Ramos (cell line): ENCODE results near the gene MIF.

Source experiments
- in situ Hi-C: fragments of 300-500 bp; cut with MboI; formaldehyde crosslinking; loops from one replicate; pipeline ENCODE4 v1.14.3; 2022; ENCODE audit warnings: low sequenced_read_pairs; ENCODE audit not compliant: unreplicated experiment

The MIF gene

DNA sequence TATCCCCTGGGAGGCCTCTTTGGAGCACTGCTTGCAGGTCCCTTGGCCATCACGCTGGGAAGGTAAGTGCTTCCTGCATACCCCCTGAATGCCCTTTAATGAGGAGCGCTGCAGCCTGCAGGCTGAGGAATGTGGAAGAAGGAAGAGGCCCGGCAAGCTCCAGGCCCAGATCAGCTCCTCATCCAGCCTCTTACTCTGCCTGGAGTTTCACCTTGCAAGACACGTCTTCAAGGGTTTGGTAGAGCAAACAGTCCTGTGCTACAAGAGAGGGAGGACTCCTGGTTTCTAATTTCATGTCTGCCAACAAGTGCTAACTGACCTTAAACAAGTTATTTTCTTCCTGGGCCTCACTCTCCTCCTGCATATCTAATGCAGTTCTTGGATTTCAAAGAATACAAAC, 25.6 kb upstream of the MIF start:
- in situ Hi-C loops, result no loop called here

DNA sequence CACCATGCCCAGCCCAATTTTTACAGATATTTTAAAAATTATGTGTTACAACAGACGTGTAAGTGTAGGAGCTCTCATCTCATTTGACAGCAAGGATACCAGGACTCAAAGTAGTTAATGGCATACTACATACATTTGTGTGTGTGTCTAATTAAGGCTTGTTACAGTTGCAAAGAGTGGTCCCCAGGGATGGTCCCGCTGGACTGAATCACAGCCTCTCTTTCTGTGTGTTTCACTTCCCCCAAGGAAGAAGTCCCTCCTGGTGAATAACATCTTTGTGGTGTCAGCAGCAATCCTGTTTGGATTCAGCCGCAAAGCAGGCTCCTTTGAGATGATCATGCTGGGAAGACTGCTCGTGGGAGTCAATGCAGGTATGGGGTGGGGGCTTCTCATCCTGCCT, 19.3 kb upstream of the MIF start:
- in situ Hi-C loops, result no loop called here

DNA sequence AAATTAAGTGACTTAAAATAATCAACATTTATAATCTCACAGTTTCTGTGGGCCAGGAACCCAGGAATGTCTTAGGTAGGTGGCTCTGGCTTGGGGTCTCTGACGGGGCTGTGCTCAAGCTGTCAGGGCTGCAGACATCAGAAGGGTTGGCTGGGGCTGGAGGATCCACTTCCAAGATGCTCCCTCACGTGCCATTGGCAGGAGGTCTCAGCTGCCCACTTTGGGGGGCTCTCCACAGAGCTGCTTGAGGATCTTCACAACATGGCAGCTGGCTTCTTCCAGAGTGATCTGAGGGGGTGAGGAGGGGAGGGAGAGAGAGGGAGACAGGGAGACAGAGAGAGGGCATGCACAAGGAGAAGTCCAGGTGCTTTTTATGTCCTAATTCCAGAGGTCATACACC, 18.4 kb upstream of the MIF start:
- in situ Hi-C loops, result no loop called here

DNA sequence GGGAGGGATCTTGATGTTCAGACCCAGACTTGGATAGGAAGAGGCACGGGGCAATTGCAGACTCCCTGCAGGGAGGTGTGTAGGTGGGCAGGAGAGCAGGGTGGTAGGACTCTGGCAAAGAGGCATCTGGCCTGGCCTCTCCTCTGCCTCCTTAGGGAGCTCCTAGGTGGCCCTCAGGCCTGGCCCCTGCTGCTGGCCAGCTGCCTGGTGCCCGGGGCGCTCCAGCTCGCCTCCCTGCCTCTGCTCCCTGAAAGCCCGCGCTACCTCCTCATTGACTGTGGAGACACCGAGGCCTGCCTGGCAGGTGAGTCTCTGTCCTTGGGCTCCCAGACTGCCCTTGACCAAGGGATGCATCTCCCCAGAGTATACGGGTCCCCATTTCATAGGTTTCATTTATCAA, 16.6 kb upstream of the MIF start:
- in situ Hi-C loops, result no loop called here

DNA sequence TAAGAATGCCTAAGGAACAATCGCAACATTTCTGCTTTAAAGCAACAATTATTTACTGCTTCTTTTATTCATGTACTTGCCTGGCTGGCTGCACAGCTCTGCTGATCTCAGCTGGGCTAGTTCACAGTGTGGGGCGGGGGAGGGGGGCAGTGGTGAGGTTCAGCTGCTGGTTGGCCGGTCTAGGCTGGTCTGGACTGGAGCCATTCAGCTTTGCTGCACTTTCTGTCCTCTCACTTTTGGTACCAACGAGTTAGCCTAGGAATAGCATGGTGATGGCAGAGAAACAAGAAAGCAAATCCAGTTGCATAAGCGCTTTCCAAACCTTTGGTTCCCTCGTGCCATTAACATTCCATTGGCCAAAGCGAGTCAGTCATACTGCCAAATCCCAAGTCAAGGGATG, 16.0 kb upstream of the MIF start:
- in situ Hi-C loops, result no loop called here

DNA sequence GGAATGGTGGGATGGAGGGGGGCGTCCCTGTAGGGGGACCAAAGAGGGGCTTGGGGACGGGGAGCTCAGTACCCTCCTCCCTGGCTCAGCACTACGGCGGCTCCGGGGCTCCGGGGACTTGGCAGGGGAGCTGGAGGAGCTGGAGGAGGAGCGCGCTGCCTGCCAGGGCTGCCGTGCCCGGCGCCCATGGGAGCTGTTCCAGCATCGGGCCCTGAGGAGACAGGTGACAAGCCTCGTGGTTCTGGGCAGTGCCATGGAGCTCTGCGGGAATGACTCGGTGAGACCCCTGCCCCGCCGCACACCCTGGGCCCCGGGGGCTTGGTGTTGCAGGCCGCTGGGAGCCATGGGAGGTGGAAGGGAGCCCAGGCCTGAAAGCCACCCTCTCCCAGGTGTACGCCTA, 11.8 kb upstream of the MIF start:
- in situ Hi-C loops, result no loop called here

DNA sequence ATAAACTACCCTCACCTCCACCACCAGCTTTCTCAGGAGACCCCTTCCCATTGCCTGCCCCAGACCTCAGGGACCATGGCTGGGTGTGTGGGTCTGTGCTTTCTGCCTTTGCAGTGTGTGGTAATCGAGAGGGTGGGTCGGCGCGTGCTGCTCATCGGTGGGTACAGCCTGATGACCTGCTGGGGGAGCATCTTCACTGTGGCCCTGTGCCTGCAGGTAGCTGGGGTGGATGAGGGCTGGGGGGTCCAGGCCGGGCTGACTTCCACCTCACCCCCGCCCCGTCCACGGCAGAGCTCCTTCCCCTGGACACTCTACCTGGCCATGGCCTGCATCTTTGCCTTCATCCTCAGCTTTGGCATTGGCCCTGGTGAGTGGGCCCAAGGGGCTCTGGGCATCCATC, 10.5 kb upstream of the MIF start:
- in situ Hi-C loops, result no loop called here

DNA sequence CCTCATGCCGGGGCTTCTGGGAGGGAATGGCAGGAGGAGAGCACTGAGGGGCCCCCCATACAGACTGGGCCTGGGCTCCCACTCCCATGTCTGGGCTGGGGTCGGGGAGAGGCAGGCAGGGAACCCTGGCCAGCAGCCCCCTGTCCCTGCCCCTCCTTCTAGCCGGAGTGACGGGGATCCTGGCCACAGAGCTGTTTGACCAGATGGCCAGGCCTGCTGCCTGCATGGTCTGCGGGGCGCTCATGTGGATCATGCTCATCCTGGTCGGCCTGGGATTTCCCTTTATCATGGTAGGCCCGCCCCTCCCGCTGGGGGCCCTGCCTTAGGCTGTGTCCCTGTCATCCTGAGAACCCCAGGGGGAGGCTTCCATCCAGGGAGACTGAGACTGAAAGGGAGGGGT, 10.0 kb upstream of the MIF start:
- in situ Hi-C loops, result no loop called here

DNA sequence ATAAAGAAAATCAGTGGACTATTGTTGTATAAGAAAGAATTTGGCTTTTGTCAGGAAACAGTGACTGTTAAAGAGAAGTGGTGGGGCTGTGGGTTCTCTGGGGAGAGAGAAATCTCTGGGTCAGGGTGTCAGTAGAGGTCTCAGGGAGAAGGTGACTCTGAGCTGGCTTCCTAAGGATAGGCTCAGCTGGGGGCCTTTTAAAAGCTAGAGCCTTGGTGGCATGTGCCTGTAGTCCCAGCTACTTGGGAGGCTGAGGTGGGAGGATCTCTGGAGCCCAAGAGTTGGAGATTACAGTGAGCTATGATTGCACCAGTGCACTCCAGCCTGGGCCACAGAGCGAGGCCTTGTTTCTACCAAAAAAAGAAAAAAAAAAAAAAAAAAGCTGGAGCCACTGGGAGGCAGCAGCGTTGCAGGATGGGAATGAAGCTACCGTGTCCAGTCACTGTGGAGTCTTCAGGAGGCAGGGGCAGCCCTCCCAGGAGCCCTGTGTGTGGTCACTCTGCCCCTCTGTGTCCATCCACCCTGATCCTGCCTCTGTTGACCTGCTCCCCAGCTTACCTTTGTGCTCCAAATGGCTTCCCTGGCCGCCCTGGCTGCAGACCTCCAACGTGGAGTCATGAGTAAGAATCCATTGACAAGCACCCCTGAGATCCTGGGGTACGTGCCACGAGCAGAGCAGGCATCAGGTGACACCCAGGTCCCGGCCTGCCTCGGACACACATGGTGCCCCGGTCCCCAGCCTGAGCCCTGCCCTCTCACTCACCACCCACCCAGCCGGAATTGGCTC, 5.4 kb upstream of the MIF start:
- in situ Hi-C loops, result no loop called here

DNA sequence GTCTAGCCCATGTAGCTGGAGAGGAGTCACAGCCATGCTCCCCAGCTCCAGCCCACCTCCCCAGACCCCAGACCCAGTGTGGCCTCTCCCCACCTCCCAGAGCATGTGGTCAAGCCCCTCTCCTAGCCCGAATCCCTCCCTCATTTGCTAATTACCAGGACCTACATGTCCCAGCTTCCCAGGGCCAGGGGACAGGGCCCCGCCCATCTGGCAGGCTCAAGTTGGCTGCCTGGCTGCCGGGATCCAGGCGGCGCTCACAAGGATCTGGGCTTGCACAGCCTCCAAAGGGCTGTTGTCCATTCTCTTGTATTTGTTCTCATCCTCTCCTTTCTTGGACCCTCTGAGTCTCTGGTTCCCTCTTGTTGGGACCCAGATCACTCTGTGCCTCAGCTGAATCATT, 4.6 kb upstream of the MIF start:
- in situ Hi-C loops, result no loop called here

DNA sequence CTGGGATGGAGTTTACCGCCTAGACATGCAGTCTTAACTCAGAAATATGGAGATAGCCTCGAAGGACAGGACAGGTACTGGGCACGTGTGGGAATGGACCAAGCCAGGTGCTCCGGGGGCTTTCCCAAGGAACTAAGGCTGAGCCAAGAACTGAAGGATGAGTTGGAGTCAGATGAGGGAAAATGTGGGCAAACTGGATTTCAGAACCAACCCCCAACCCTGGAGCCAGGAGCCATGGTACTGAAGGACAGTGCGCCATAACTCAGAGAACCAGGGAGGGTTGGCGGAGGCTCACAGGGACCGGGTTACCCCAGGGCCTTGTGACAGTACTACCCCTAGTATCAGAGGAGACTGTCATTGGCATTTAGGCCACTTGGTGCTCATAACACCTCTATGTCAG, 2.5 kb upstream of the MIF start:
- in situ Hi-C loops, result no loop called here

DNA sequence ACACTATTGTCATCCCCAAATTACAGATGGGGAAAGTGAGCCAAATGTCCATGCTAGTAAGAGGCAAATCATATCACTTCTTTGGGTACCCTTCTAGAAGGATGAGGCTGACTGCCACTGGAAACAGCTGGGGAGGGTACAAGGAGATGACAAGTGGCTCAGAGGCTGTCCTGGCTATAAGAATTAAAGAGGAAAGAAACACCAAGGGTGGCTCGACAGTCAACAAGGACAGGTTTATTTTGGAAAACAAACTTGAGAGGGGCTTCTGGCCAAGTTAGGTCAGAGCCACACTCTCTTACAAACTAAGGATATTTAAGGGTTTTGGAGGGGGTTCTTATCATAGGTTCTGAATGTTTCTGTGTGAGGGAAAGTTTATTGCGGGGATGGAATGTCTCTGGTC, 2.1 kb upstream of the MIF start:
- in situ Hi-C loops, result no loop called here

DNA sequence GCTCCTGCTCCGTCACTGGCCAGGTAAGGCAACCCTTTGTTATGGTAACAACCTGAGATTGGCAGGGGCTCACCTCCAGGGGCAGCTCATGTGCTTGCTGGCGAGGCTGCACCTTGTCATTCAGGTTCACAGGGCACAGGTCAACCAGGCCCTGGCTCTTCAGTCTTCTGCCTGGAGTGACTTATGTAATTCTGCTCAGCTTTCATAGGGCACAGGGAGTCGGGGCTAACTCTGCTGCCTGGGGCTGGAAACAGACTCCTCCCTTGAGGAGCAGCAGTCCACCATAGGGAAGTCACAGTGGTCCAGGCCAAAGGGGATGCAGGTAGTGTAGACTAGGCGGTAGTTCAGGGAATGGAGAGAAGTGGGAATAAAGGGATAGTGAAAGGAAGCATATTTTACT, 1.5 kb upstream of the MIF start:
- in situ Hi-C loops, result no loop called here

DNA sequence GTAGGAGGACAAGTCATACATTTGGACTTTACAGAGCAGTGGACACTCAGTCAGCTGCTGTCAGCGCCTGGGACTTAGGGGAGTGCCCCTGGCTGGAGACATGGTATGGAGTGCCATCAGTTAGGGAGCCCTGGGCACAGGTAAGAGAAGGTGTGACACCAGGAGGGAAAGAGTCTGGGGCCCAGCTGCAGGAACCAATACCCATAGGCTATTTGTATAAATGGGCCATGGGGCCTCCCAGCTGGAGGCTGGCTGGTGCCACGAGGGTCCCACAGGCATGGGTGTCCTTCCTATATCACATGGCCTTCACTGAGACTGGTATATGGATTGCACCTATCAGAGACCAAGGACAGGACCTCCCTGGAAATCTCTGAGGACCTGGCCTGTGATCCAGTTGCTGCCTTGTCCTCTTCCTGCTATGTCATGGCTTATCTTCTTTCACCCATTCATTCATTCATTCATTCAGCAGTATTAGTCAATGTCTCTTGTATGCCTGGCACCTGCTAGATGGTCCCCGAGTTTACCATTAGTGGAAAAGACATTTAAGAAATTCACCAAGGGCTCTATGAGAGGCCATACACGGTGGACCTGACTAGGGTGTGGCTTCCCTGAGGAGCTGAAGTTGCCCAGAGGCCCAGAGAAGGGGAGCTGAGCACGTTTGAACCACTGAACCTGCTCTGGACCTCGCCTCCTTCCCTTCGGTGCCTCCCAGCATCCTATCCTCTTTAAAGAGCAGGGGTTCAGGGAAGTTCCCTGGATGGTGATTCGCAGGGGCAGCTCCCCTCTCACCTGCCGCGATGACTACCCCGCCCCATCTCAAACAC, 850 bp upstream of the MIF start:
- in situ Hi-C loops, result no loop called here

DNA sequence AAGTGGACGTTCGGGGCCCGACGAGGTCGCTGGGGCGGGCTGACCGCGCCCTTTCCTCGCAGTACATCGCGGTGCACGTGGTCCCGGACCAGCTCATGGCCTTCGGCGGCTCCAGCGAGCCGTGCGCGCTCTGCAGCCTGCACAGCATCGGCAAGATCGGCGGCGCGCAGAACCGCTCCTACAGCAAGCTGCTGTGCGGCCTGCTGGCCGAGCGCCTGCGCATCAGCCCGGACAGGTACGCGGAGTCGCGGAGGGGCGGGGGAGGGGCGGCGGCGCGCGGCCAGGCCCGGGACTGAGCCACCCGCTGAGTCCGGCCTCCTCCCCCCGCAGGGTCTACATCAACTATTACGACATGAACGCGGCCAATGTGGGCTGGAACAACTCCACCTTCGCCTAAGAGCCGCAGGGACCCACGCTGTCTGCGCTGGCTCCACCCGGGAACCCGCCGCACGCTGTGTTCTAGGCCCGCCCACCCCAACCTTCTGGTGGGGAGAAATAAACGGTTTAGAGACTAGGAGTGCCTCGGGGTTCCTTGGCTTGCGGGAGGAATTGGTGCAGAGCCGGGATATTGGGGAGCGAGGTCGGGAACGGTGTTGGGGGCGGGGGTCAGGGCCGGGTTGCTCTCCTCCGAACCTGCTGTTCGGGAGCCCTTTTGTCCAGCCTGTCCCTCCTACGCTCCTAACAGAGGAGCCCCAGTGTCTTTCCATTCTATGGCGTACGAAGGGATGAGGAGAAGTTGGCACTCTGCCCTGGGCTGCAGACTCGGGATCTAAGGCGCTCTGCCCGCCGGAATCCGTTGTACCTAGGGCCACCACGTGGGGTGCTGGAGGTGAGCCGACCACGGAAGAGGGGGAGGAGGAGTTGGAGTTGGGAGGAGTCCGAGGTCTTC, 771 bp downstream of the MIF start:
- in situ Hi-C loops, result no loop called here

DNA sequence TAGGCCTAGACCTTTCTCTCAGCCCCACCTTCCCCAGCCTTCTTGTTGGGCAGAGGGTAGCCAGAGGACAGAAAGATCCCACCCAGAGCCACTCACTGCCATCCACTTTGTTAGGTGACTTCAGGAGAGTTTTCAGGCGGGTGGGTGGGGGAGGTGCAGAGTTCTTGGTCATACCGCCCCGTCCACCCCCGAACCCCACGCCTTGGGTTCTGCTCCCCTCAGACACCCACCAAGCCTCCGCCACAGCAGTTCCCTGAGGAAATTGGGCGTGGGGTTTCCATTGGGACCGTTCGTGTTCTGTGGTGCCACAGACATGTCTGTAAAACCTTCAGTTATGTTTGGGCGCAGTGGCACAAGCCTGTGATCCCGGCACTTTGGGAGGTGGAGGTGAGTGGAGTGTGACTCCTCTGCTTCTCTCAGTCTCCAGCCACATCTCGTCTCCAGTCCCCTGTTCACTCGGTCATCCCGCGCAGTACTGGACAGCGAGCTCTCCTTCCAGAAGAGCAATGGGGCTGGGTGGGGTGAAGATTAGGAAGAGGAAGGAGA, 1.5 kb downstream of the MIF start:
- in situ Hi-C loops, result no loop called here

DNA sequence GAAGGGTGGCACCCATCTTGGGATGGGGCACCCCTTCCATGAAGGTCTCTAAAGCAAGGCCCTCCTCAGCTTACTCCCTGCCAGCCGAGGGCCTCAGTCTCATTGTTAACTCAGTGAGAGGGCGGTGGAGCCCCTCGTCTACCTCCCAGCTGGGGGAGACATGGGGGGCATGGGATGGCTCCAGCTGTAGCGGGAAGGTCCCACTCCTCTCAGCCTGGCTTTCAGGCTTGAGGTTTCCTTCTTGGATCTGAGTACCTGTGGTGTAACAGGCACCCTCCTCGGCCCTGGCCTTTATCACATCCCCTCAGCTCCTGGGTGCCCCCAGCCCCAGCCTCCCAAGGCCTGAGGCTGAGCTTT, 2.0 kb downstream of the MIF start:
- in situ Hi-C loops, result no loop called here

DNA sequence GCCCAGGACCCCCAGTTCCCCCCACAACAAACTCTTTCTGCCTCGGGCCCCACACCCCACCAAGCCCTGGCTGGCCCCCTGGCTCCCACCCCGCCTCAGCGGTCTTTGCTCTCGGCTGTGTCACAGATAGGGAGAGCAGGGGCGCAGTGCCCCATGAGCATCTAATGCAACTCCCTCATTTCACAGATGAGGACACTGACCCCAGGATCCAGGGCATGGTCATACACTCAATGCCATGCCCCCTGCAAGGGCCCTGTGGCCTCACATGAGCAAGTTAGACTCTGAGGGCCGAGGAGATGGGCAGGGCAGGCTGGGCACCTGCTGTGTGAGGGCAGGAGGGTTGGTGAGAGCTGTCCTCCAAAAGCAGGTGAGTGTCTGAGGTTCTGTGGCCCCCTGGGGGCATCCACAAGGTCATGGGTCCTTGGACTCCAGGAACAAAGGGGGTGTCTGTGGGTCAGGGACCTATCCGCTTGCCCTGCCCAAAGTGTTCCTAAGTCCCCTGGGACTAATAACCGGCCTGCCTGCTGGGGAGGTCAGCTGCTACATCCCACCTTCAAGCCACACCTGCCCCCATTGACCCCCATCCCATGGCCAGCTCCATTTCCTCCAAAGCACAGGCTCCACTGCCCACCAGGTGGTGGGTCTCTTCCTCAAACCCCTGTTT, 2.5 kb downstream of the MIF start:
- in situ Hi-C loops, result no loop called here

DNA sequence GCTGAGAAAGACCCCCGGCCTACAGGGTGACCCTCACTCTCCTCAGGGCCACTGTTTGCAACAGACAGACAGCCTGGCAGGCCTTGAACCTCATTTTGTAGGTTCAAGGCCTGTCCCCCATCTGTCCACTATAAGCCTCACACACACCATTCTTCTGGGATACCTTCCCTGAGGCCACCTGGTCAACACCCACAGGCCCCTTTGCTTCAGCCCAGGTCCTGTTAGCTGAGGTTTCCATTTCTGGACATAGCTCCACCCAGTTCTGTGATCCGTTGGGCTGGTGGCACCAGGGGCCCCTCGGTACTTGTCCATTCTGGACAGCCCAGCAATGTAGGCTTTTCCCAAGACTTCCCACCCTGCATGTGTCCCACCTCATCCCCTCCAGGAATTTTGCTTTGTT, 3.1 kb downstream of the MIF start:
- in situ Hi-C loops, result no loop called here
